Thyroid gland (tissue), 4 donors: ENCODE measurements around the gene ABCC1. TPM values are rescaled to one million over a fixed set of nuclear protein-coding genes. Genes with fewer than 3 reads are reported as not detected.

Source experiments
- DNase-seq, 2 donors: peaks; one replicate each; pipeline ENCODE4 v3.0.0-alpha.2; 2019
- H3K27ac ChIP-seq, 3 donors: fragments of 200-600 bp; sonication (generic); 1 replicate in 2 of 3; 2 replicates in 1 of 3; pipeline ENCODE4 v1.5.1; 2016 to 2019; ENCODE audit warnings: mild to moderate bottlenecking in 1 of 3, moderate library complexity in 1 of 3
- H3K27me3 ChIP-seq: fragments of 200-600 bp; sonication (generic); one replicate; pipeline ENCODE4 v1.5.1; 2019
- H3K36me3 ChIP-seq, 2 donors: fragments of 200-600 bp; sonication (generic); one replicate each; pipeline ENCODE4 v1.5.1; 2016 to 2019
- H3K4me1 ChIP-seq, 2 donors: fragments of 200-600 bp; sonication (generic); one replicate each; pipeline ENCODE4 v1.5.1; 2017 to 2019
- H3K4me3 ChIP-seq, 3 donors: fragments of 200-600 bp; sonication (generic); replicated peaks in 1 of 3; 1 replicate in 2 of 3; 2 replicates in 1 of 3; pipeline ENCODE4 v1.5.1; 2016; ENCODE audit warnings: mild to moderate bottlenecking in 1 of 3
- H3K9me3 ChIP-seq: fragments of 200-600 bp; sonication (generic); one replicate; pipeline ENCODE4 v1.5.1; 2017
- CTCF ChIP-seq, 6 experiments: fragments of 200-600 bp in 3 of 6; fragments of 450-650 bp in 3 of 6; sonication (generic) in 3 of 6; IDR thresholded peaks; one replicate each; pipeline ENCODE4 v1.5.1; 2016 to 2019; ENCODE audit warnings: antibody characterized with exemption in 6 of 6, mild to moderate bottlenecking in 2 of 6, inconsistent platforms in 1 of 6, moderate library complexity in 1 of 6
- POLR2A ChIP-seq, 2 donors: fragments of 450-650 bp; IDR thresholded peaks; one replicate each; pipeline ENCODE4 v1.6.1; 2017; ENCODE audit warnings: antibody characterized with exemption in 2 of 2, mild to moderate bottlenecking in 2 of 2, moderate library complexity in 1 of 2
- WGBS, 2 donors: methylation state at CpG; one replicate each; pipeline ENCODE4 v1.1.5; 2017; 5-methylcytosine and 5-hydroxymethylcytosine counted together
- intact Hi-C: fragments of 100-400 bp; cut with DNase I; formaldehyde crosslinking; loops from one replicate; pipeline ENCODE4 v1.15.1; 2023
- total RNA-seq, 4 donors: library from RNA; depleted of rRNA; stranded (reverse); fragments of >200 nt; gene quantifications; one replicate each; pipeline ENCODE4 v1.2.3, GENCODE V29; 2016

Gene ABCC1
- total RNA-seq, 4 donors from 2014 or later, result 42.7 to 76.7 (median 70.1) TPM

GRCh38 chr16:16124974-16125373, 175.6 kb downstream of the ABCC1 start:
- 87 to 94% methylated on average over 3 of the region's 3 CpGs for WGBS, 2 donors
- Histone ChIP-seq H3K27ac (no peak overlapping the region), H3K9me3 (no peaks in the 10 kb centered on the region), H3K27me3 (no peaks in the 10 kb centered on the region), H3K36me3 (peaks cover 26 to 42% of the 10 kb centered on the region in 2 donors), H3K4me3 (no peak overlapping the region), H3K4me1 (peaks cover 0 to 11% of the 10 kb centered on the region in 2 donors)
- intact Hi-C loops, result no loop called here
- no peak for DNase-seq
- TF ChIP-seq POLR2A (IDR thresholded peaks at IDR 0.05) (no peak), CTCF (IDR thresholded peaks at IDR 0.05) (no peak)

GRCh38 chr16:16126896-16127295, 177.5 kb downstream of the ABCC1 start:
- 86% methylated on average over 10 of the region's 10 CpGs for WGBS, 2 donors
- no peaks in the 10 kb centered on the region for H3K27me3 ChIP-seq
- no peak for DNase-seq
- intact Hi-C loops, result no loop called here
- H3K27ac ChIP-seq, result peak overlapping the region in 2 of 3 donors; percentile 7 to 12
- H3K36me3 ChIP-seq, result peaks cover 29 to 49% of the 10 kb centered on the region in 2 donors
- no peak overlapping the region for H3K4me3 ChIP-seq
- no peak for TF ChIP-seq CTCF (IDR thresholded peaks at IDR 0.05)
- TF ChIP-seq POLR2A (IDR thresholded peaks at IDR 0.05), result no peak
- no peaks in the 10 kb centered on the region for H3K9me3 ChIP-seq
- H3K4me1 ChIP-seq, result no peaks in the 10 kb centered on the region

GRCh38 chr16:16127469-16128116, 178.2 kb downstream of the ABCC1 start:
- intact Hi-C loops, result loop anchor here (2.0 kb wide), 1 partner anchor 253 kb away; no protein-coding TSS in a partner anchor
- Histone ChIP-seq H3K4me1 (no peaks in the 10 kb centered on the region), H3K27me3 (no peaks in the 10 kb centered on the region), H3K27ac (peak overlapping the region; percentile 12 to 49 (median 20)), H3K4me3 (no peak overlapping the region), H3K9me3 (no peaks in the 10 kb centered on the region), H3K36me3 (peaks cover 31 to 47% of the 10 kb centered on the region in 2 donors)
- DNase-seq, result peak; percentile 82 to 83
- 35 to 37% methylated on average over 11 of the region's 11 CpGs for WGBS, 2 donors
- TF ChIP-seq POLR2A (IDR thresholded peaks at IDR 0.05), result no peak
- TF ChIP-seq CTCF (IDR thresholded peaks at IDR 0.05), result peak; percentile 68 to 99 (median 92)

GRCh38 chr16:16131204-16131603, 181.8 kb downstream of the ABCC1 start:
- no peak for TF ChIP-seq POLR2A (IDR thresholded peaks at IDR 0.05)
- TF ChIP-seq CTCF (IDR thresholded peaks at IDR 0.05), result no peak
- no peak overlapping the region for H3K27ac ChIP-seq
- intact Hi-C loops, result loop anchor here (10.0 kb wide), 1 partner anchor 366 kb away; no protein-coding TSS in a partner anchor
- H3K9me3 ChIP-seq, result no peaks in the 10 kb centered on the region
- H3K36me3 ChIP-seq, result peaks cover 55 to 59% of the 10 kb centered on the region in 2 donors
- no peak for DNase-seq
- H3K4me3 ChIP-seq, result no peak overlapping the region
- H3K4me1 ChIP-seq, result no peaks in the 10 kb centered on the region
- 96 to 98% methylated on average over 3 of the region's 3 CpGs for WGBS, 2 donors
- H3K27me3 ChIP-seq, result no peaks in the 10 kb centered on the region

- intact Hi-C loops, result loop anchor here (10.0 kb wide), 1 partner anchor 367 kb away; no protein-coding TSS in a partner anchor
- H3K4me1 ChIP-seq, result no peaks in the 10 kb centered on the region
- TF ChIP-seq CTCF (IDR thresholded peaks at IDR 0.05) (no peak), POLR2A (IDR thresholded peaks at IDR 0.05) (no peak)
- H3K36me3 ChIP-seq, result peaks cover 60 to 63% of the 10 kb centered on the region in 2 donors
- no peak overlapping the region for H3K4me3 ChIP-seq
- no peaks in the 10 kb centered on the region for H3K9me3 ChIP-seq
- H3K27me3 ChIP-seq, result no peaks in the 10 kb centered on the region
- 92 to 96% methylated on average over 7 to 15 of the region's 15 CpGs for WGBS, 2 donors
- no peak overlapping the region for H3K27ac ChIP-seq
- no peak for DNase-seq
Observed at GRCh38 chr16:16131659-16132058, 182.2 kb downstream of the ABCC1 start.
